Activated T-helper 1 cell treated with anti-CD3 and anti-CD28 coated beads, Interleukin-12 subunit alpha, Interleukin-12 subunit beta, Interleukin-2, Interleukin-4 antibody, amounts not matched to agents 30 ng/mL and 10 ng/mL and 1 ng/mL, durations not matched to agents 14 hours and 24 hours and 36 hours (primary cell): ENCODE measurements around the gene TPPP. TPM values are rescaled to one million over a fixed set of nuclear protein-coding genes. Genes with fewer than 3 reads are reported as not detected.
"Not testable (repeated sequence)": the region's sequence is repeated elsewhere in the genome, so short reads cannot be mapped to it uniquely, and the experiment has no call there.

Experiments used
- DNase-seq: peaks from one replicate; pipeline ENCODE4 v3.0.0; 2021; ENCODE audit warnings: low spot score
- H3K27ac Mint-ChIP-seq: one replicate; pipeline ENCODE4 v1.8.0; 2021; ENCODE audit warnings: mild to moderate bottlenecking, mixed read lengths
- H3K27me3 Mint-ChIP-seq: one replicate; pipeline ENCODE4 v1.8.0; 2022; ENCODE audit warnings: mild to moderate bottlenecking, moderate library complexity, mixed read lengths; ENCODE audit not compliant: insufficient read depth
- H3K36me3 Mint-ChIP-seq: one replicate; pipeline ENCODE4 v1.8.0; 2021; ENCODE audit warnings: low read depth, mixed read lengths
- H3K4me1 Mint-ChIP-seq: one replicate; pipeline ENCODE4 v1.8.0; 2021; ENCODE audit warnings: low read depth, mixed read lengths
- H3K4me3 Mint-ChIP-seq: one replicate; pipeline ENCODE4 v1.8.0; 2021; ENCODE audit warnings: mild to moderate bottlenecking, moderate library complexity, mixed read lengths
- H3K9me3 Mint-ChIP-seq: one replicate; pipeline ENCODE4 v1.8.0; 2021; ENCODE audit warnings: mixed read lengths
- intact Hi-C: fragments of 100-400 bp; cut with micrococcal nuclease; formaldehyde crosslinking; loops from one replicate; pipeline ENCODE4 v1.15.1; 2024
- total RNA-seq: library from RNA; stranded (reverse); gene quantifications from 2 replicates; pipeline ENCODE4 v1.2.3, GENCODE V29; 2022

TPPP gene
- total RNA-seq, 1 donor from 2014 or later = not detected

DNA sequence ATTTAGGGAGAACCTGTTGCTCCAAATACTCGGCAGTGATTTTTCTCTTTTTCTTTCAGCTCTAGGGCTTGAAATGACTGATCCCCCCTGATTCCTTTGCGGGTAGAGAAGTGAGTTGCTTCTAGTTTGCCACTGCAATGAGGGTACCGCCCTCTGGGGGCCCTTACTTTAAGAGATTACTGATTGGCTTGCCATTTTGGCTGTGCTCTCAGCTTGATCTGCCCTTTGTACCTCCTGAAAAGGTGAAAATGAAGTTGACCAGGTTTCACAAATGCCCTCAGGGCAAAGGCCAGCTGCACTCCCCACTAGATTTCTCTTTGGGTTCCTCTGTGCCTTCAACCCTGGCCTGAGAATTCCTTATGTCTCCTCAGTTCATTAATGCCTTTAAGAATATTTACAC, 20.5 kb upstream of the TPPP start:
- intact Hi-C loops, H3K27ac Mint-ChIP-seq, H3K4me1 Mint-ChIP-seq, H3K4me3 Mint-ChIP-seq, H3K27me3 Mint-ChIP-seq, DNase-seq, H3K36me3 Mint-ChIP-seq: not testable (repeated sequence)
- peaks cover 13% of the 10 kb centered on the region for H3K9me3 Mint-ChIP-seq

DNA sequence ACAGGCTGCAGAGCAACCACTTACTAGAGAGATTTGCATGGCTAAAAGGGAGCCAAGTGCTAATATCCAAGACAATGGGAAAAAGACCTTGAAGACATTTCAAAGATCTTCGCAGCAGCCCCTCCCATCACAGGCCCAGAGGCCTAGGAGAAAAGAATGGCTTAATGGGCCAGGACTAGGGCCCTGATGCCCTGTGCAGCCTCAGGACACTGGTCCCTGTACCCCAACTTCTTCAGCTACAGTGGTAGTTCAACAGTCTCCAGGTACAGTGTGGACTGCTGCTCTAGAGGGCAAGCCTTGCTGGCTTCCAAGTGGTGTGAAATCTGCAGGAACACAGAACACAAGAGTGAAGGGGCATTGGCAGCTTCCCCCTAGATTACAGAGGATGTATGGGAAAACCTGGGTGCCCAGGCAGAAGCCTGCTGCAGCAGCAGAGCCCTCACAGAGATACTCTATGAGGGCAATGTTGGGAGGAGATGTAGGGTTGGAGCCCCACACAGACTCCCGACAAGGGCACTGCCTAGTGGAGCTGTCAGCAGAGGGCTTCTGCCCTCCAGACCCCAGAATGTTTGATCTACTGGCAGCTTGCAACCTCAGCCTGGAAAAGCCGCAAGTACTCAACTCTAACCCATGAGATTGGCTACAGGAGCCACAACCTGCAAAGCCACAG, 15.8 kb upstream of the TPPP start:
- H3K4me1 Mint-ChIP-seq, H3K36me3 Mint-ChIP-seq, intact Hi-C loops, H3K27me3 Mint-ChIP-seq, H3K27ac Mint-ChIP-seq, DNase-seq, H3K4me3 Mint-ChIP-seq: not testable (repeated sequence)
- H3K9me3 Mint-ChIP-seq = peaks cover 12% of the 10 kb centered on the region

DNA sequence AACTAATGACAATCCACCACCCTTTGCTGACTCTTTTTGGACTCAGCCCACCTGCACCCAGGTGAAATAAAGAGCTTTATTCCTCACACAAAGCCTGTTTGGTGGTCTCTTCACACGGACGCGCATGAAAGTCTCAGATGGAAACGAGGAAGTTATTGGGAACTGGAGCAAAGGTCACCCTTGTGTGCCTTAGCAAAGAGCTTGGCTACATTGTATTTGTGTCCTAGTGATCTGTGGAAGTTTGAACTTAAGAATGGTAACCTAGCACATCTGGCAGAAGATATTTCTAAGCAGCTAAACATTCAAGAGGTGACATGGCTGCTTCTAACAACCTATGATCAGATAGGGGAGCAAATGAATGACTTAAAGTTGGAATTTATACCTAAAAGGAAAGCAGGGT, 15.2 kb upstream of the TPPP start:
- H3K27ac Mint-ChIP-seq, H3K27me3 Mint-ChIP-seq, intact Hi-C loops, H3K4me3 Mint-ChIP-seq, DNase-seq, H3K4me1 Mint-ChIP-seq, H3K36me3 Mint-ChIP-seq: not testable (repeated sequence)
- H3K9me3 Mint-ChIP-seq = peaks cover 12% of the 10 kb centered on the region

DNA sequence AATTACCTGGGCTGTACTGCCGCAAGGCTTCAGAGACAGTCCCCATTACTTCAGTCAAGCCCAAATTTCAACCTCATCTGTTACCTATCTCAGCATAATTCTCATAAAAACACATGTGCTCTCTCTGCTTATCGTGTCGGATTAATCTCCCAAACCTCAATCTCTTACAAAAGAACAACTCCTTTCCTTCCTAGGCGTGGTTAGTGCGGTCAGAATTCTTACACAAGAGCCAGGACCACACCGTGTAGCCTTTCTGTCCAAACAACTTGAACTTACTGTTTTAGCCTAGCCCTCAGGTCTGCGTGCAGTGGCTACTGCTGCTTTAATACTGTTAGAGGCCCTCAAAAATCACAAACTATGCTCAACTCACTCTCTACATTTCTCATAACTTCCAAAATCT, 13.0 kb upstream of the TPPP start:
- intact Hi-C loops, H3K4me1 Mint-ChIP-seq, H3K4me3 Mint-ChIP-seq, H3K36me3 Mint-ChIP-seq, H3K27ac Mint-ChIP-seq, DNase-seq, H3K9me3 Mint-ChIP-seq: not testable (repeated sequence)
- H3K27me3 Mint-ChIP-seq = peaks cover 13% of the 10 kb centered on the region

DNA sequence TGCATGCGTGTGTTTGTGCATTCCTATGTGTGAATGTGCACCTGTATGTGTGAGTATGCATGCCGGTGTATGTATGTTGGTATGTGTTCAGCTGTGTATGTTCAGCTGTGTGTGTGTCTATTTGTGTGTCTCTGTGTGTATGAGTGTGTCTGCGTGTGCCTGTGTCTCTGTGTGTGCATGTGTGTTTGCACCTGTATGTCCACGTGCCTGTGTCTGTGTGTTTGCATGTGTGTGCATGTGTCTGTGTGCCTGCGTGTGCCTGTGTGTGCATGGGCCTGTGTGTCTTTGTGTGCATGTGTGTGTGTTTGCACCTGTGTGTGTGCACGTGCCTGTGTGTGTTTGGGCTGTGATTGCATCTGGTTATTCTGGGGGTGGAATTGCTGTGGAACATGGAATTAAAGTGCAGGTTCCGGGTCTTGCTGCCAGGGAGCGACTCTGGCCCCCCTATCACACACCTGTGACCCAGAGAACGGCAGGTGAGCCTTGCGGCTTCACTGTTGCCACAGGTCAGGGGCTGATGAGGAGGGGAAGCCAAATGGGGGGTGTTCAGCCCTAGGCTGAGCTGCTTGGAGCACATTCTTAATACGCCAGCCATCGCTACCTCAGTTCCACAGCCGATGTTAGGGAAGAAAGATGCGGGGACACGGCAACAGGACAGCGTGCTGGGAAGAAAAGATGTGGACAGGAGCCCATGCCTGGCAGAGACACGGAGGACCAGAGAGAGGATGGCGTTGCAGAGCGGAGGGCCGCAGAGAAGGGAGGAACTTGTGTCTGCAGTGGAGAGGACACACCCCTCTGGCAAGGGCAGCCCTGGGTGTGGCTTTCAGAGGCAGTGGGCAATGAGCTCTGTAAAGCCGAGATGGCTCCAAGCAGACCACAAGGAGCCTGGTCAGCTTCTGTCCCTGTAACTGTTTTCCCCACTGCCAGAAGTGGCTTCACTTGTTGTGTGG, 3.9 kb upstream of the TPPP start:
- intact Hi-C loops, H3K4me3 Mint-ChIP-seq, H3K9me3 Mint-ChIP-seq, DNase-seq, H3K27ac Mint-ChIP-seq, H3K27me3 Mint-ChIP-seq, H3K36me3 Mint-ChIP-seq, H3K4me1 Mint-ChIP-seq: not testable (repeated sequence)

GRCh38 chr5:696191-696590, 3.0 kb upstream of the TPPP start:
- H3K27ac Mint-ChIP-seq, H3K27me3 Mint-ChIP-seq, H3K4me3 Mint-ChIP-seq, H3K9me3 Mint-ChIP-seq, intact Hi-C loops, H3K36me3 Mint-ChIP-seq, H3K4me1 Mint-ChIP-seq, DNase-seq: not testable (repeated sequence)

DNA sequence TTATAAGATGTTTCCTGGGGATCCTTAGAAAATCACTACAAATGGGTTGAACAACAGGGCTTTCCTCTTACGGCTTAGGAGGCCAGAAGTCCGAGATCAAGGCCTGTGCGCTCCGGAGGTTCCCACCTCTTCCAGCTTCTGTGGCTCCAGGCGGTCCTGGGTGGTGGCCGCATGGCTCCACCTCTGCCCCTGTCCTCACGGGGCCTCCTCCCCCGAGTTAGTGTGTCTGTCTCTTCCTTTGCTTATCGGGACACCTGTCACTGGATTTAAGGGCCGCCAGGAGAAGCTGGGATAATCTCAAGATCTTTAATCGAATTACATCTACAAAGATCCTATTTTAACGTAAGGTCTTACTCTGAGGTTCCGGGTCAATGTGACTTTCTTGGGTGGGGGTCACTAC, 2.3 kb upstream of the TPPP start:
- H3K4me3 Mint-ChIP-seq = not testable (repeated sequence)

DNA sequence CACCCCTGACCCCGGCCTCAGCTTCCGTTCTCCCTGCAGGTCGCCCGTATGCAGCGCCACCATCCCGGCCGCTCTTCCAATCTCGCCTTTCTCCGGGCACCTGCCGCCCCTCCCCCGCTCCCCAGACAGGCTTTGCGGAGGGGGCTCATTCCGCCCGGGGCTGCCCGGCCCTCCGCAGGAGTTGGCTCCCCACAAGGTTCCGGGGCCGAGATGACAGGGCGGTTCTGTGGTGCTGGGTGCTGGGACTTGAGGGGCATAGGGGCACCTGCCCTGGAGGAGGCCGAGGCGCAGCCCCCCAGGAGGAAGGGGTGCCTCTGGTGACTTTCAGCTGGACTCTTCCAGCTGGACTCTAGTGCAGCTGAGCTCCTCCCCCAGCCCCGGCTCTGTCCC, 885 bp upstream of the TPPP start:
- H3K36me3 Mint-ChIP-seq, H3K27ac Mint-ChIP-seq, H3K9me3 Mint-ChIP-seq, H3K27me3 Mint-ChIP-seq, H3K4me1 Mint-ChIP-seq, DNase-seq: not testable (repeated sequence)
- H3K4me3 Mint-ChIP-seq = peak overlapping the region; percentile 37
- intact Hi-C loops = loop anchor here (5.0 kb wide), 2 partner anchors 198 to 222 kb away; partner anchors contain the start of genes BRD9 and TRIP13

More for the DNA sequence above, 2.3 kb upstream of the TPPP start:
- H3K27ac Mint-ChIP-seq, H3K9me3 Mint-ChIP-seq, H3K27me3 Mint-ChIP-seq, H3K4me1 Mint-ChIP-seq, H3K36me3 Mint-ChIP-seq, DNase-seq, intact Hi-C loops: not testable (repeated sequence)

- H3K27ac Mint-ChIP-seq, H3K4me1 Mint-ChIP-seq, H3K9me3 Mint-ChIP-seq, DNase-seq, H3K36me3 Mint-ChIP-seq, H3K27me3 Mint-ChIP-seq: not testable (repeated sequence)
- intact Hi-C loops = loop anchor here (2.0 to 5.0 kb wide), 4 partner anchors 80 to 220 kb away; partner anchors contain the start of genes BRD9, CEP72, TRIP13 and ZDHHC11B
- H3K4me3 Mint-ChIP-seq = peak overlapping the region; percentile 54
Measured at GRCh38 chr5:692529-693041, 567 bp downstream of the TPPP start.

GRCh38 chr5:691817-692528, 1.2 kb downstream of the TPPP start:
- Mint-ChIP-seq H3K9me3 (no peaks in the 10 kb centered on the region), H3K27ac (no peak overlapping the region), H3K4me3 (peak overlapping the region; percentile 54), H3K4me1 (no peaks in the 10 kb centered on the region), H3K27me3 (no peaks in the 10 kb centered on the region), H3K36me3 (no peaks in the 10 kb centered on the region)
- DNase-seq = no peak
- intact Hi-C loops = loop anchor here (2.0 to 5.0 kb wide), 4 partner anchors 79 to 220 kb away; partner anchors contain the start of genes BRD9, CEP72, TRIP13 and ZDHHC11B

- not testable (repeated sequence) for H3K27me3 Mint-ChIP-seq, H3K27ac Mint-ChIP-seq, H3K4me3 Mint-ChIP-seq, H3K9me3 Mint-ChIP-seq, H3K4me1 Mint-ChIP-seq, H3K36me3 Mint-ChIP-seq, DNase-seq
- intact Hi-C loops = loop anchor here (5.0 kb wide), 2 partner anchors 201 to 219 kb away; partner anchors contain the start of genes BRD9 and TRIP13
Measured at GRCh38 chr5:691049-691448, 2.1 kb downstream of the TPPP start.

GRCh38 chr5:690293-690692, 2.9 kb downstream of the TPPP start:
- not testable (repeated sequence) for H3K36me3 Mint-ChIP-seq, H3K27ac Mint-ChIP-seq, DNase-seq, H3K4me3 Mint-ChIP-seq, H3K4me1 Mint-ChIP-seq, H3K9me3 Mint-ChIP-seq, H3K27me3 Mint-ChIP-seq
- intact Hi-C loops = loop anchor here (5.0 kb wide), 2 partner anchors 202 to 218 kb away; partner anchors contain the start of genes BRD9 and TRIP13
